ENCODE measurements around the gene FAM131A. TPM values are rescaled to one million over a fixed set of nuclear protein-coding genes. Genes with fewer than 3 reads are reported as not detected.
A peak's percentile ranks its signal among the peaks of the same experiment; 100 is the strongest.

The FAM131A gene
- total RNA-seq, 1 experiment from 2014 or later, result 12.9 TPM

- H3K4me1 Mint-ChIP-seq (ENCODE audit: insufficient read depth, unreplicated experiment), result peaks cover 15% of the 10 kb centered on the region
- CTCF ChIA-PET, result interaction anchor here (0.8 to 1.9 kb wide), 3 partner anchors 10 to 13 kb away, joined by 3 to 7 read pairs (median 3); no protein-coding TSS in a partner anchor
- POLR2A ChIA-PET, result no interaction called here
- no peaks in the 10 kb centered on the region for H3K9me3 Mint-ChIP-seq (ENCODE audit: unreplicated experiment)
- H3K27ac Mint-ChIP-seq (ENCODE audit: low read depth, unreplicated experiment), result no peak overlapping the region
- H3K27me3 Mint-ChIP-seq (ENCODE audit: insufficient read depth, unreplicated experiment), result no peaks in the 10 kb centered on the region
- no TSS peak for BruUV-seq (replicated peaks)
- intact Hi-C loops (cut with micrococcal nuclease), result no loop called here
- TF ChIP-seq CTCF (IDR thresholded peaks at IDR 0.05; ENCODE audit: unreplicated experiment), result no peak
- no peak overlapping the region for H3K4me3 Mint-ChIP-seq (ENCODE audit: unreplicated experiment)
- H3K36me3 Mint-ChIP-seq (ENCODE audit: insufficient read depth, unreplicated experiment), result no peaks in the 10 kb centered on the region
- no peak for DNase-seq (ENCODE audit: unreplicated experiment)
Observed at GRCh38 chr3:184358124-184358767, 20.8 kb downstream of the FAM131A start.

- H3K9me3 Mint-ChIP-seq (ENCODE audit: unreplicated experiment), result no peaks in the 10 kb centered on the region
- CTCF ChIA-PET, result interaction anchor here (1.5 to 1.9 kb wide), 2 partner anchors 11 to 13 kb away, joined by 3 to 7 read pairs; no protein-coding TSS in a partner anchor
- POLR2A ChIA-PET, result no interaction called here
Observed at GRCh38 chr3:184358921-184359350, 21.5 kb downstream of the FAM131A start.

GRCh38 chr3:184359610-184360009 is 22.2 kb downstream of the FAM131A start:
- ChIA-PET CTCF (interaction anchor here (0.5 to 1.9 kb wide), 4 partner anchors 12 to 1218 kb away, joined by 3 to 7 read pairs (median 3); no protein-coding TSS in a partner anchor), POLR2A (interaction anchor here (1.1 to 1.2 kb wide), 2 partner anchors 11 to 46 kb away, joined by 3 to 4 read pairs; no protein-coding TSS in a partner anchor)
- peaks cover 19% of the 10 kb centered on the region for H3K4me1 Mint-ChIP-seq (ENCODE audit: insufficient read depth, unreplicated experiment)
- H3K9me3 Mint-ChIP-seq (ENCODE audit: unreplicated experiment), result no peaks in the 10 kb centered on the region
- no peak for TF ChIP-seq CTCF (IDR thresholded peaks at IDR 0.05; ENCODE audit: unreplicated experiment)
- peaks cover 10% of the 10 kb centered on the region for H3K36me3 Mint-ChIP-seq (ENCODE audit: insufficient read depth, unreplicated experiment)
- BruUV-seq (replicated peaks), result no TSS peak
- DNase-seq (ENCODE audit: unreplicated experiment), result no peak
- intact Hi-C loops (cut with micrococcal nuclease), result no loop called here
- no peaks in the 10 kb centered on the region for H3K27me3 Mint-ChIP-seq (ENCODE audit: insufficient read depth, unreplicated experiment)
- peak overlapping the region; percentile 93 for H3K4me3 Mint-ChIP-seq (ENCODE audit: unreplicated experiment)
- H3K27ac Mint-ChIP-seq (ENCODE audit: low read depth, unreplicated experiment), result no peak overlapping the region

More at GRCh38 chr3:184358921-184359350, 21.5 kb downstream of the FAM131A start:
- Mint-ChIP-seq H3K36me3 (ENCODE audit: insufficient read depth, unreplicated experiment) (peaks cover 6% of the 10 kb centered on the region), H3K4me1 (ENCODE audit: insufficient read depth, unreplicated experiment) (peaks cover 15% of the 10 kb centered on the region), H3K27me3 (ENCODE audit: insufficient read depth, unreplicated experiment) (no peaks in the 10 kb centered on the region), H3K27ac (ENCODE audit: low read depth, unreplicated experiment) (no peak overlapping the region), H3K4me3 (ENCODE audit: unreplicated experiment) (no peak overlapping the region)
- no peak for TF ChIP-seq CTCF (IDR thresholded peaks at IDR 0.05; ENCODE audit: unreplicated experiment)
- DNase-seq (ENCODE audit: unreplicated experiment), result no peak
- intact Hi-C loops (cut with micrococcal nuclease), result no loop called here
- BruUV-seq (replicated peaks), result no TSS peak

- no peak for DNase-seq (ENCODE audit: unreplicated experiment)
- peaks cover 26% of the 10 kb centered on the region for H3K4me1 Mint-ChIP-seq (ENCODE audit: insufficient read depth, unreplicated experiment)
- H3K4me3 Mint-ChIP-seq (ENCODE audit: unreplicated experiment), result peak overlapping the region; percentile 93
- ChIA-PET CTCF (interaction anchor here (0.5 to 1.9 kb wide), 2 partner anchors 11 to 406 kb away, joined by 3 to 7 read pairs; no protein-coding TSS in a partner anchor), POLR2A (interaction anchor here (0.6 to 4.1 kb wide), 8 partner anchors 12 to 406 kb away, joined by 3 to 18 read pairs (median 4); no protein-coding TSS in a partner anchor)
- intact Hi-C loops (cut with micrococcal nuclease), result no loop called here
- H3K27ac Mint-ChIP-seq (ENCODE audit: low read depth, unreplicated experiment), result peak overlapping the region; percentile 39
- BruUV-seq (replicated peaks), result no TSS peak
- no peaks in the 10 kb centered on the region for H3K9me3 Mint-ChIP-seq (ENCODE audit: unreplicated experiment)
- no peaks in the 10 kb centered on the region for H3K27me3 Mint-ChIP-seq (ENCODE audit: insufficient read depth, unreplicated experiment)
- H3K36me3 Mint-ChIP-seq (ENCODE audit: insufficient read depth, unreplicated experiment), result peaks cover 17% of the 10 kb centered on the region
- TF ChIP-seq CTCF (IDR thresholded peaks at IDR 0.05; ENCODE audit: unreplicated experiment), result no peak
Observed at GRCh38 chr3:184360070-184360928, 22.9 kb downstream of the FAM131A start.

Data from MCF 10A (cell line).